Fibroblast of lung (primary cell): ENCODE measurements around the gene ZNF407.

Source experiments
- CTCF ChIP-seq, 2 donors: IDR thresholded peaks in 1 of 2; conservative IDR thresholded peaks in 1 of 2; 1 replicate in 1 of 2; 2 replicates in 1 of 2; pipeline ENCODE4 v1.5.1; 2011 to 2012; ENCODE audit warnings: low read length in 2 of 2, control low read depth in 1 of 2, inconsistent platforms in 1 of 2, low read depth in 1 of 2, mild to moderate bottlenecking in 1 of 2
- EZH2 ChIP-seq: IDR thresholded peaks from 2 replicates; pipeline ENCODE4 v1.5.1; 2012; ENCODE audit warnings: low read length, control low read depth, mild to moderate bottlenecking; ENCODE audit errors: missing control alignments

GRCh38 chr18:75047240-75047961, 449.7 kb downstream of the ZNF407 start:
- no peak for TF ChIP-seq CTCF (conservative IDR thresholded peaks at IDR 0.05 in 1 of 2, IDR thresholded peaks at IDR 0.05 in 1 of 2; ENCODE audit: low read depth in 1 of 2, low read length in 2 of 2)
- TF ChIP-seq EZH2, result no peak
